GM18868 (cell line): ENCODE data around the gene TCEANC2.
"Not testable (repeated sequence)": the region's sequence is repeated elsewhere in the genome, so short reads cannot be mapped to it uniquely, and the experiment has no call there.

Source experiments
- ATAC-seq: cut with Tn5 transposase; IDR thresholded peaks from one replicate; pipeline ENCODE4 v1.9.1; 2021; ENCODE audit warnings: mild to moderate bottlenecking, moderate library complexity; ENCODE audit not compliant: unreplicated experiment

TCEANC2 gene

GRCh38 chr1:54052934-54053744 is at the start of gene TCEANC2, which contains the start of gene TMEM59:
Gene TCEANC2, plus strand, starts transcription at chr1:54053608. Its CDS starts 815 bp downstream, at chr1:54054423.
Gene TMEM59, minus strand, starts transcription at chr1:54053204. Its CDS starts 16 bp downstream, at chr1:54053188.
- peak; percentile 89 for ATAC-seq

- not testable (repeated sequence) for ATAC-seq
Observed at GRCh38 chr1:54003750-54004480, 49.5 kb upstream of the TCEANC2 start.

- ATAC-seq: no peak
Observed at GRCh38 chr1:54004481-54005049, 48.8 kb upstream of the TCEANC2 start.

- ATAC-seq: no peak
Observed at GRCh38 chr1:54006508-54006907, 46.9 kb upstream of the TCEANC2 start.

GRCh38 chr1:54007613-54008012 is 45.8 kb upstream of the TCEANC2 start:
- ATAC-seq: no peak

GRCh38 chr1:54008876-54009275 is 44.5 kb upstream of the TCEANC2 start:
- no peak for ATAC-seq

- no peak for ATAC-seq
Observed at GRCh38 chr1:54009406-54009805, 44.0 kb upstream of the TCEANC2 start.

- no peak for ATAC-seq
Observed at GRCh38 chr1:54010415-54011117, 42.8 kb upstream of the TCEANC2 start.

GRCh38 chr1:54011316-54012007 is 41.9 kb upstream of the TCEANC2 start:
- ATAC-seq: no peak

GRCh38 chr1:54012008-54012325 is 41.4 kb upstream of the TCEANC2 start:
- ATAC-seq: no peak

- no peak for ATAC-seq
Observed at GRCh38 chr1:54012863-54013262, 40.5 kb upstream of the TCEANC2 start.

- no peak for ATAC-seq
Observed at GRCh38 chr1:54013393-54014008, 39.9 kb upstream of the TCEANC2 start.

- no peak for ATAC-seq
Observed at GRCh38 chr1:54014009-54014629, 39.3 kb upstream of the TCEANC2 start.

- no peak for ATAC-seq
Observed at GRCh38 chr1:54016343-54017282, 36.8 kb upstream of the TCEANC2 start.

GRCh38 chr1:54017979-54018378 is 35.4 kb upstream of the TCEANC2 start, which contains the start of gene LDLRAD1:
Gene LDLRAD1, minus strand, starts transcription at chr1:54018186. Its CDS starts 74 bp downstream, at chr1:54018112.
- ATAC-seq: no peak

GRCh38 chr1:54018635-54019034 is 34.8 kb upstream of the TCEANC2 start:
- ATAC-seq: no peak

- not testable (repeated sequence) for ATAC-seq
Observed at GRCh38 chr1:54019562-54020176, 33.7 kb upstream of the TCEANC2 start.

GRCh38 chr1:54024358-54024757 is 29.1 kb upstream of the TCEANC2 start:
- no peak for ATAC-seq
